HG03064 (cell line): Measurements from ENCODE around the gene KRCC1.
A peak's percentile ranks its signal among the peaks of the same experiment; 100 is the strongest.
"Not testable (repeated sequence)": the region's sequence is repeated elsewhere in the genome, so short reads cannot be mapped to it uniquely, and the experiment has no call there.

Source experiments
- ATAC-seq: cut with Tn5 transposase; IDR thresholded peaks from one replicate; pipeline ENCODE4 v1.9.1; 2021; ENCODE audit warnings: low read depth; ENCODE audit not compliant: unreplicated experiment

KRCC1 gene

DNA sequence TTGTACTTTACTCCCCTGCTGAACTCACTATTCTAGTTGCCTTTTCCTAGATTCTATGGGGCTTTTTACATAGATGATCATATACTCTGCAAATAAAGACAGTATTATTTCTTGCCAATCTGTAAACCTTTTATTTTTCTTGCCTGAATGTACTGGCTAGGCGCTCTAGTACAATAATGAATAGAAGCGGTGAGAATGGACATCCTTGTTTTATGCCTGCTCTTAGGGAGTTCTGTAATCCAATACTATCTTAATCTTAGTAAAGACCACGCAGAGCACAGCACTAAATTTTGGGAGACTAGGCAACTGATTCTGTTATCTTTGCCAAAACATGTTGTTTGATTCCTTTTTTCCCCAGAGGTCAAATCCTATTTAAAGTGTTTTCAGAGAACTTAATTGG is 7.0 kb downstream of the KRCC1 start:
- no peak for ATAC-seq

- not testable (repeated sequence) for ATAC-seq
Observed at GRCh38 chr2:88045561-88045960, 10.0 kb downstream of the KRCC1 start.

- ATAC-seq, result no peak
Observed at GRCh38 chr2:88042476-88042875, 13.1 kb downstream of the KRCC1 start.

DNA sequence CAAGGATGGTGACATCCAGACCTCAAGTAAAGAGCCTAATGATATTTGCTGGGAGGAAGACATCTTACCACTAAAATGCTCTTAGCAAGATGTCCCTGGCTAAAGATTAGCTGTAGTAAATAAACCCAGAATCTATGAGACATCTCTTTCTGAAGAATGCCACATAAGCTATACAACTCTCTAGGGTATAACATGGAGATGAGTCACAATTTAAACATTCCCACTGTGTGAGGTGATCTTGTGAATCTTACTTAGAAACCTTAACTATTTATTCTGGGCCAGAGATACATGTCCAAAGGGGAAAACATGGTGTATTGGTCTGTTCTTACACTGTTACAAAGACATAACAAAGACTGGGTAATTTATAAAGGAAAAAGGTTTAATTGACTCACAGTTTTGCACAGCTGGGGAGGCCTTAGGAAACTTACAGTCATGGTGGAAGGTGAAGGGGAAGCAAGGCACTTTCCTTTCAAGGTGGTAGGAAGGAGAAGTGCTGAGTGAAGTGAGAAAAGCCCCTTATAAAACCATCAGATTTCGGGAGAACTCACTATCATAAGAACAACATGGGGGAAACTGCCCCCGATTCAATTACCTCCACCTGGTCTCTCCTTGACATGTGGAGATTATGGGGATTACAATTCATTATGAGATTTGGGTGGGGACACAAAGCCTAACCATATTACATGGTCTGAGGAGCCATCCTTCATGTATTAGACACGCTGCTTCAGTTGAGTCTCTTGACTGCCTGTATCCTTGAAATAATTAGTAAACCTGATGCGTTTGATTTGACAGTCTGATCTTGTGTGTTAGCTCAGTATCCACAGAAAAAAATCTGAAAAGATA is 17.1 kb downstream of the KRCC1 start:
- ATAC-seq, result no peak

DNA sequence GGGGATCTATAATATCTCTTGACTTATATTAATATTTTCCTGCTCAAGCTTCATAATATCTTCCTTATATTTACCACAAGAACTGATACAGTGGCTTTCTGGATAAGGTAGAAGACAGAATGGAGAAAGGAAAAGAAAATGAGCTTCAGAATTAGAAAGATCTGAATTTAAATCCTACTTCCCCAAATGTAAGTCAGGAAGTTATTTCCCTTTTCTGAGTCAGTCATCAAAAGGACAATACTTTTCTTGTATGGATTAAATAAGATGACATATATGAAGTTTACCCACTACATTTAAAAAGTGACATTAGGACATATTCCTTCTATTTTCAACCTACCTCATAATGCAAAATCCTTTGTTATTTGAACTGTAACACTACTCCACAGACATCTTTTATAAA is 19.0 kb downstream of the KRCC1 start:
- ATAC-seq, result no peak

GRCh38 chr2:88036182-88036581 is 19.4 kb downstream of the KRCC1 start:
- ATAC-seq, result no peak

- ATAC-seq, result no peak
Observed at GRCh38 chr2:88032070-88032702, 23.4 kb downstream of the KRCC1 start.

GRCh38 chr2:88028931-88029330 is 26.7 kb downstream of the KRCC1 start:
- ATAC-seq, result no peak

DNA sequence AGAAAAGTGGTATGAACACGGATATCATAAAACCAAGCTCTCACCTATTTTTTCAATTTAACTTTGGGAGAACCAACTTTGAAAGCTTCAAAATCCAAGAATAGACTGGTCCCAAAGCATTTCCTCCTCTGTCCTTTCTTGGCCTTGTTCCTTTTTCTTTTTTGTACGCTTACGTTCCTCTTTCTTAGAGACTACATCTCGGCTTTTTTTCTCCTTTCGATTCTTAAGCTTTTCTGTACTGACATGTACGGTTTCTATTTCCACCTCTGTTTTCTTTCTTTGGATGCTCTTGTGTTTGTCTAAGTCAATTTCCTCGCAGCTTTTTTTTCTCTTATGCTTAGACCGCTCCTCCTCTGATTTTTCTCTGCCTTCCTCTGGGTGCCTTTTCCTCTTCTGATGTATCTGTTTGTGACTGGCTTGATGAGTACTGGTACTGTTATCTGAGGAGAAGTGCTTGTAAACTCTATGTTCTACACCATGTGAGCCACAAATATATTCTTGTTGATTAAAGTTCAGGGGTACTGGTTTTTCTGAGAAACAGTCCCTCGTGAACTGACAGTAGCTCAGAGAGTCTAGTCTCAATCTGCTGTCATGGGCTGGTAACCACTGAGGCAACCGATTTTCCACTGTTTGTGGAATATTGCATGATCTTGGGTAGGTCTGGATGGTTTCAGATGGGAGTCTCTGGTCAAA is 27.7 kb downstream of the KRCC1 start:
- ATAC-seq, result no peak

GRCh38 chr2:88024509-88024908 is 31.1 kb downstream of the KRCC1 start:
- ATAC-seq, result no peak

DNA sequence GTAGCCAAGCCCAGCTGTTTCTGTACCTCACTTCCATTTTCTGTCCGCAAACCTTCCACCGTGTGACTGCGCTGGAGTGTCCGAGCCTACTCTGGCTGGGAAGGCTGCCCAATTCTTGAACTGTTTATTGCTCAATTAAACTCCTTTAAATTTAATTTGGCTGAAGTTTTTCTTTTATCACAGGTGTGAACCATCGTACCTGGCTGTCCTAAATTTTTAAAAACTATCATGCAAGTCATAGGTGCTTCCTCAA is 33.0 kb downstream of the KRCC1 start:
- ATAC-seq, result no peak

DNA sequence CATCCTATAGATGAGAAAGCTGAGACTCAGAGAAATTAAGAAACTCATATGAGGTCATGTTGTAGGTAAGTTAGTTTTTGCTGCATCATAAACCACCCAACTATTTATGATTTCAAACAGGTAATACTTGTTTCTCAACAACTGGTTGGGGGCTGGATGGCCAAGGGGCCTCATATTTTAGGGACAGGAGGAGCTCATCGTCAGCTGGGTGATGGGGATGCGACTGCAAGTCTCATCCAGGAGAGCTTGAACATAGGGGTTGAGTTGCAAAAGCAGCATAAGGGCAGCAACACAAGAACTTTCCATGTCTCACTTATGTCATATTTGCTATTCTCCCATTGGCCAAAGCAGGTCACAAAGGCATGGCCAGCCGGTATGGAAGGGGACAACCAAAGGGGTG is 35.6 kb downstream of the KRCC1 start:
- no peak for ATAC-seq

DNA sequence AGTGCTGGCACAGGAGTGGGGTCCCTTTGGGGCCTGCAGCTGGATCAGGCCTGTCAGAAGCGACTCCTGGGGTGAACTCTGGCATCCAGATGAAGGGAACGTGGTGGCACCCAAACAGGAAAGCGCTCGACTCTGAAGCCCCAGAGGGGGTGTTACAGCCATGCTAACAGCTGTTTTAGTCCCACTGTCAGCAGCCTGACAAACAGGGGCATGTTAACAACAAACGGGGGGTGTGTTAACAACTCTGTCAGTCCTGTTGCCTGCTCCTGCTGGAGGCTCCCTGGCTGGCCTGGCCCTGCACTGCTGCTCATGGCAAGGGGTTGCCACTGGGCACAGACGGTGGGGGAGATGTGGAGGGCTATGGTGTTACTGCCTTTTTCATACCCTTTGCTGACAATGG is 36.7 kb downstream of the KRCC1 start:
- ATAC-seq, result no peak

DNA sequence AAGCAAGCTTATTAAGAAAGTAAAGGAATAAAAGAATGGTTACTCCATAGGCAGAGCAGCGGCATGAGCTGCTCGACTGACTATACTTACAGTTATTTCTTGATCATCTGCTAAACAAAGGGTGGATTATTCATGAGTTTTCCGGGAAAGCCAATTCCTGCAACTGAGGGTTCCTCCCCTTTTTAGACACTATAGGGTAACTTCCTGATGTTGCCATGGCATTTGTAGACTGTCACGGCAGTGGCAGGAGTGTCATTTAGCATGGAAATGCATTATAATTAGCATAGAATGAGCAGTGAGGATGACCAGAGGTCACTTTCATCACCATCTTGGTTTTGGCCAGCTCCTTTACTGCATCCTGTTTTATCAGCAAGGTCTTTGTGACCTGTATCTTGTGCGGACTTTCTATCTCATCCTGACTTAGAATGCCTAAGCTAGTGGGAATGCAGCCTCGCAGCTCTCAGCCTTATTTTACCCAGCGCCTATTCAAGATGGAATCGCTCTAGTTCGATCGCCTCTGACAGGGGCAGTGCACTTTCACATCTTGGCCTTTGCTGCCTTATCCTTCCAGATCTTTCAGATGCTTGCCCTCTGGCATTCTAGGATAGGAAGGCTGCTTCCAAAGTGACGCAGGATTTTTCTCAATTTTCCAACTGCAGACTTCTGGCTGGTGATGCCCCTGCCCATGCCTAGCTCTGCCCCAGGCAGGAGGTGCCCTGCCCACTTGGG is 37.3 kb downstream of the KRCC1 start:
- not testable (repeated sequence) for ATAC-seq

- not testable (repeated sequence) for ATAC-seq
Observed at GRCh38 chr2:88017780-88018038, 37.9 kb downstream of the KRCC1 start.

DNA sequence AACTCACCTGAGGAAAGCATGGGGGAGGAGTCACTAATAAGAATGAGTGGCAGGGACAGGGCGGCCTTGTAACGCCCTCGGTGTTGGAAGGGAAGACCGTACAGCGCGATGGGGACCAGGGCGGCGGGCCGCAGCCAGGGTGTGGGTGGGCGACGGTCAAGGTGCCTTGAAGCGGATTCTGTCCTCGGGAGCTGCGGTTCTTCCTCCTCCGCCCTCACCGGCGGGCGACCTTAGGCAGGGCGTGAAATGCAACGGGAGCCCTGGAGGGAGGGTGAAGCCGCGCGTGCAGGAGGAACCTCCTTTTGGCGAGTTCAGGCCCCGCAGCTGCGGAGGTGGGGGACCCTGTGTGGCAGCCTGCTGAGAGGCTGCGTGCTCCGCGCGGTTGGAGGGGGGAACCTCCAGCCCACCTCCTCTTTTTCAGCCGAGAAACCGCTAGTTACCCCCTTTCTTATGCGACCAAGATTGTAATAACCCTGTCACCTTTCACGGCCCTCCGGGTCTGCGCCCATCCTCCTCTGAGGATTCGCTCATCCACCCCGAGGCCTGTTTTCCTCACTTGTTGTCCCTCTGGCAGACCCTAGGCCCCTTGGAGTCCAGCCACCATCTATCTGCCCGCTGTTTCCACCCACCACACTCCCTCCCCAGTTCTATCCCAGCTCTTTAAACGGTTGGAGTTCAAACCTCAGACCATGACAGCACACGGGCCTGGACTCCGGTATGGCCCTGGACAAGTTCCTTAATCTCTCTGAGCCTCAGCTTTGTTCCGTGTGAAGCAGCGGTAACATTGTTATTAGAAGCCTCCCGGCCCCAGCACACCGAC is 38.4 kb downstream of the KRCC1 start:
- peak; percentile 59 for ATAC-seq

DNA sequence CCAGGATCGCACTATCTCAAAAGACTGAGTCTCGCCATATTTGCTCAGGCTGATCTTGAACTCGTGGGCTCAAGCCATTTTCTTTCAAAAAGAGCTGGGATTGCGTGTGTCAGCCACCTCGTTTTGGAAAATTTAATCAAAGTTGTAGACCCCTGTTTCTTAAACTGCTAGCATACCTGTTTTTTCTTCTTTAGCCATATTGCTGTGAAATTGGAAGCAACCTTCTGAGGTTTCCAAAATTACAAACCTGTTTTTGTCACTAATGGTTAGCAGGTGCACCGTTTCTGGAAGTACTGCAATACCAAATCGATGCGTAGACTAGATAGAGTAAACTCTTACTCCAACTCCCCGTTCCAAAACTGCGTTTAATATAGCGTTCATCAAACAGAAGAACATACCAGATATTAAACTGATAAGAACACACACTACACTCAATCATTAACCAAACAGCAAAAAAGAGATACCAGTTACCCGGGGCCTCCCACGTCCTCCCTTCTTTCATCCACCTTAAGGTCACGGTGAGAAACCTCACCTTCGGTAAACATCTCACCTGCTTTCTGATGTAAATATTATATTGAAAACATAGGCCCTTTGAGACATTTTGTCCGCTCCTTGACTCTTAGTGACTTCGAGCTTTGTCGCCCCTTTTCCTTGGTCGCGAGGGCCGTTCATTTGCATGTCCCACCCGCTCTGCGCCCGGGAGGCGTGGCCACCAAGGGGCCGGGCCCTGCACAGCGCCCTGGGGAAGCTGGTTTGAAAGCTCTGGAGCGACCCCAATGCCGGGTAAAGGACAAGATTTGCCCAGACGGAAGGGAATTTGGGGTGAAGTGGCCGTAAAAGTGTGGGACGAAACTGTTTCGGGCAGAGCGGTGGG is 39.3 kb downstream of the KRCC1 start, which contains the start of gene RNU2-63P:
Gene RNU2-63P, minus strand, starts transcription at position 462 of the 874 bp plus-strand sequence.
- peak; percentile 85 for ATAC-seq

- no peak for ATAC-seq
Observed at GRCh38 chr2:88011011-88011410, 44.6 kb downstream of the KRCC1 start.

DNA sequence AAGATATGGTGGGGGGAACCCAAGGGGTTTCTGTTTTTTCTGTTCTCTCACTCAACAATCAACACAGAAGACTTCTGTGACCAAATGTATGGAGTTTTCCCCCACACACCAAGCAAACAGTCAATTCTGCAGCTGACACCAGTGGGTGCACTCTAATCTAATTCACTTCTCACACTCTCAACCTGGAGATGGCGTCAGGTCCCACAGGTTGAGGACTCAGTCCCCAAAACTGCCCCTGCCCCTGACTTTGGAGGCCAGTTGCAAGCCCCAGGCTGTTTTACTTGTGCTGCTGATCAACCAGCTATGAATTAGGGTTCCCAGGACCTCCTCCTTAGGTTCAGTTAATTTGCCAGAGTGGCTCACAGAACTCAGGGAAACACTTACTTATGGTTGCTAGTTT is 45.4 kb downstream of the KRCC1 start:
- ATAC-seq, result no peak
